Osteoblast (primary cell): ENCODE data around the gene RXFP4. TPM values are rescaled to one million over a fixed set of nuclear protein-coding genes. Genes with fewer than 3 reads are reported as not detected.
"Not testable (repeated sequence)": the region's sequence is repeated elsewhere in the genome, so short reads cannot be mapped to it uniquely, and the experiment has no call there.

Experiments used
- DNase-seq: peaks from one replicate; pipeline ENCODE4 v3.0.0; 2011; ENCODE audit warnings: low spot score, mixed read lengths; ENCODE audit not compliant: insufficient read length; ENCODE audit errors: missing footprints
- H2AFZ ChIP-seq: 2 replicates; pipeline ENCODE4 v1.6.0; 2011; ENCODE audit warnings: mild to moderate bottlenecking, low read length
- H3K27ac ChIP-seq: 2 replicates; pipeline ENCODE4 v1.5.1; 2011; ENCODE audit warnings: mild to moderate bottlenecking, low read depth, low read length, moderate library complexity
- H3K27me3 ChIP-seq: 2 replicates; pipeline ENCODE4 v1.6.0; 2012; ENCODE audit warnings: mild to moderate bottlenecking, control low read depth, inconsistent platforms, low read length, moderate library complexity; ENCODE audit not compliant: insufficient read depth
- H3K36me3 ChIP-seq: 2 replicates; pipeline ENCODE4 v1.5.1; 2011; ENCODE audit warnings: mild to moderate bottlenecking, low read length, control low read depth, moderate library complexity; ENCODE audit not compliant: insufficient read depth
- H3K4me1 ChIP-seq: 2 replicates; pipeline ENCODE4 v1.5.1; 2011; ENCODE audit warnings: mild to moderate bottlenecking, low read length, control low read depth, moderate library complexity; ENCODE audit not compliant: insufficient read depth
- H3K4me2 ChIP-seq: 2 replicates; pipeline ENCODE4 v1.6.0; 2011; ENCODE audit warnings: mild to moderate bottlenecking, low read length; ENCODE audit not compliant: insufficient read depth
- H3K4me3 ChIP-seq: fragments of 200-600 bp; sonication (generic); 3 replicates; pipeline ENCODE4 v1.5.1; 2012; ENCODE audit warnings: mild to moderate bottlenecking, low read length, inconsistent platforms; ENCODE audit not compliant: insufficient read depth
- H3K79me2 ChIP-seq: 2 replicates; pipeline ENCODE4 v1.6.0; 2012; ENCODE audit warnings: mild to moderate bottlenecking, low read length, control low read depth, inconsistent platforms; ENCODE audit not compliant: insufficient read depth
- H3K9me3 ChIP-seq: 2 replicates; pipeline ENCODE4 v1.5.1; 2011; ENCODE audit warnings: low read depth, low read length, control low read depth
- H4K20me1 ChIP-seq: 2 replicates; pipeline ENCODE4 v1.6.0; 2012; ENCODE audit warnings: mild to moderate bottlenecking, low read length, control low read depth; ENCODE audit not compliant: insufficient read depth
- total RNA-seq: library from RNA; depleted of rRNA; stranded (reverse); fragments of >200 nt; gene quantifications from 2 replicates; pipeline ENCODE4 v1.2.3, GENCODE V29; 2012
- TF ChIP-seq, protein P1 (sequence below): IDR thresholded peaks from 2 replicates; pipeline ENCODE4 v1.5.1; 2011; ENCODE audit warnings: mild to moderate bottlenecking, low read depth, low read length, moderate library complexity; ENCODE audit errors: extremely low read depth

The RXFP4 gene
- total RNA-seq, 1 donor: not detected

DNA sequence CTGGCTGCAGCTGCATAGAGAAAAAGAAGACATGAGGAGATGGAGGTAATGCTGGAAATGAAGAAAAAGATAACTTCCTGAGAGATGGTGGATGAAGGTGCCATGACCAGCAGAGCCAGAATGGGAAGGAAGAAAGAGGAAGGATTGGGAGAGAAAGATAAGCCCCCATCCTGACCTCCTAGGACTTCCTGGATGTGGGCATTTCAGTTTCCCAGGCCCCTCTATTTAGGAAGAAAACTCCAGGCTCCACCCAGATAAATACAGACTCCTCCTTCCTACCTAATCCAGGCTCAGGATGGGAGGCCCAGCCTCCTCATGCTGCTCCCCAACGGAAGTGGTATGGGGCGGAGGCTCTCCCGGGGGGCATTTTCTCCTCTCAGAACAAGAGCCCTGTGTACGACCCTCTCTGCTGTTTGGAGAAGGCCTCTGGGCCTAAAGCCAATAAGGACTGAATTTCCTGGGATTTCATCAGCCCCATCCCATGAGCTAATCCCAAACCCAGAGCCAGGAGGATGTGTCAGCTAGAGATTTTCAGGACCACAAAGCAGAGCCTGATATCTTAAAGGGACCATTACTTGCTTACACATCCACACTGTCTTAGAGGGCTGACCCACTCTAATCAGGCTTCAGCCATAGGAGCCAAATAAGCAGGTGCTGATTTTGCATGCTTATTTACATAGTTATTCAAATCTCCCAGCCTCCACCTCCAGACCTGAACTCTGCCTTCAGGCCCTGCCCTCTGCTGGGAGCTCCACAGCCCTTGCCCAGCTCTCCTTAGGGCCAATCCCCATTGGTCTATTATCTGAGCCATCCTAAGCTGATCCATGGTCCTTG, 42.0 kb downstream of the RXFP4 start:
- peak overlapping the region; percentile 94 for H3K4me2 ChIP-seq
- H4K20me1 ChIP-seq: no peaks in the 10 kb centered on the region
- peaks cover 54% of the 10 kb centered on the region for H3K4me1 ChIP-seq
- DNase-seq: peak; percentile 96
- H3K27ac ChIP-seq: peak overlapping the region; percentile 92
- H3K9me3 ChIP-seq: no peaks in the 10 kb centered on the region
- H3K36me3 ChIP-seq: no peaks in the 10 kb centered on the region
- no peaks in the 10 kb centered on the region for H3K27me3 ChIP-seq
- H2AFZ ChIP-seq: peak overlapping the region; percentile 34
- peak overlapping the region; percentile 30 for H3K4me3 ChIP-seq
- H3K79me2 ChIP-seq: peaks cover 41% of the 10 kb centered on the region
- TF ChIP-seq, protein P1, sequence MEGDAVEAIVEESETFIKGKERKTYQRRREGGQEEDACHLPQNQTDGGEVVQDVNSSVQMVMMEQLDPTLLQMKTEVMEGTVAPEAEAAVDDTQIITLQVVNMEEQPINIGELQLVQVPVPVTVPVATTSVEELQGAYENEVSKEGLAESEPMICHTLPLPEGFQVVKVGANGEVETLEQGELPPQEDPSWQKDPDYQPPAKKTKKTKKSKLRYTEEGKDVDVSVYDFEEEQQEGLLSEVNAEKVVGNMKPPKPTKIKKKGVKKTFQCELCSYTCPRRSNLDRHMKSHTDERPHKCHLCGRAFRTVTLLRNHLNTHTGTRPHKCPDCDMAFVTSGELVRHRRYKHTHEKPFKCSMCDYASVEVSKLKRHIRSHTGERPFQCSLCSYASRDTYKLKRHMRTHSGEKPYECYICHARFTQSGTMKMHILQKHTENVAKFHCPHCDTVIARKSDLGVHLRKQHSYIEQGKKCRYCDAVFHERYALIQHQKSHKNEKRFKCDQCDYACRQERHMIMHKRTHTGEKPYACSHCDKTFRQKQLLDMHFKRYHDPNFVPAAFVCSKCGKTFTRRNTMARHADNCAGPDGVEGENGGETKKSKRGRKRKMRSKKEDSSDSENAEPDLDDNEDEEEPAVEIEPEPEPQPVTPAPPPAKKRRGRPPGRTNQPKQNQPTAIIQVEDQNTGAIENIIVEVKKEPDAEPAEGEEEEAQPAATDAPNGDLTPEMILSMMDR: no peak

GRCh38 chr1:155984341-155984740, 42.9 kb downstream of the RXFP4 start:
- Histone ChIP-seq H3K27ac (peak overlapping the region; percentile 92), H2AFZ (no peak overlapping the region), H3K79me2 (peaks cover 32% of the 10 kb centered on the region), H3K4me1 (peaks cover 54% of the 10 kb centered on the region), H4K20me1 (no peaks in the 10 kb centered on the region), H3K4me2 (no peak overlapping the region), H3K4me3 (no peak overlapping the region), H3K9me3 (no peaks in the 10 kb centered on the region), H3K36me3 (no peaks in the 10 kb centered on the region), H3K27me3 (no peaks in the 10 kb centered on the region)
- TF ChIP-seq, protein P1: no peak
- peak; percentile 23 for DNase-seq

GRCh38 chr1:155984903-155985645, 43.6 kb downstream of the RXFP4 start:
- H4K20me1 ChIP-seq, H3K27me3 ChIP-seq, H3K27ac ChIP-seq, H3K4me3 ChIP-seq, H3K36me3 ChIP-seq, H3K4me2 ChIP-seq, H3K9me3 ChIP-seq, H2AFZ ChIP-seq: not testable (repeated sequence)
- peaks cover 25% of the 10 kb centered on the region for H3K79me2 ChIP-seq
- peaks cover 47% of the 10 kb centered on the region for H3K4me1 ChIP-seq
- peak; percentile 14 for DNase-seq

DNA sequence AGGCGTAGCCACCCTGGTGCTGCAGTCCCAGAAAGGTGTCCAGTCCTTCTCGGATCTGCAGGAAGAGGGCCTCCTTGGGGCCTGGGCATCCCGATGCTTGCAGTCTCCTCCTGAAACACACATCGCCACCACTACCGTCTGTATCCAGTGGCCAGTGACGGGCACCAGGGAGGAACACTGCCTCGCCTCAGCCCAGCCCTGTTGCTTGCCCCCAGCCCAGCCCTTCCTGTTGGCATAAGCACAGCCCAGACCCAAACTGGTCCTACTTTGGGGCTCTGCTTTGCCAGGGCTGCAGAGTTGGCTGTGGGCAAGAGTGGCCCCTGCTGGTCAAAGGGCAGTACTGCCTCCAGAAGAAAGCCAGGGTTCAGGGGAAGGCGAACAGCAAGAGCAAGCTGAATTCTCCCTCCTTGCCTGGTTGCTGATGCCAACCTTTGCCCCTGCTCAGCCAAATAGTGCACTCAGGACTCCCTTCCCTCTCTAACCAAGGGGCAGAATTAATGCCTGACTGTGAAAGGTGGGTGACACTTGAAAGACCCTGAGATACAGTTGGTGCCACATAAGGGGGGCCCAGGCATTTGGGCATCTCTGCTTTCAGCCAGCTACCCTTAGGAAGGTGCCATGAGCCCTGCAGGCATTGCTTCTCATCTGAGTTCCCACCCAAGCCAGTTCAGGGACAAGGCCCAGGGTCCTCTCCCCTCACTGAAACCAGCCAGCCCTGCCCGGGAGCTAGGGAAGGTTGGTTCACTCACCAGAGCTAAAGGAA, 48.0 kb downstream of the RXFP4 start:
- Histone ChIP-seq H3K27me3 (no peaks in the 10 kb centered on the region), H3K36me3 (no peaks in the 10 kb centered on the region), H3K79me2 (no peaks in the 10 kb centered on the region), H3K4me1 (peaks cover 12% of the 10 kb centered on the region), H4K20me1 (no peaks in the 10 kb centered on the region), H3K27ac (no peak overlapping the region), H3K4me2 (peak overlapping the region; percentile 69), H2AFZ (peak overlapping the region; percentile 83), H3K9me3 (no peaks in the 10 kb centered on the region), H3K4me3 (peak overlapping the region; percentile 58)
- TF ChIP-seq, protein P1: peak; percentile 99
- peak; percentile 88 for DNase-seq
